ENCODE data around the gene CCDC174.

- TF ChIP-seq CTCF (IDR thresholded peaks at IDR 0.05), result no peak
- TF ChIP-seq POLR2A (IDR thresholded peaks at IDR 0.05), result no peak
Measured at GRCh38 chr3:14627815-14628214, 23.7 kb upstream of the CCDC174 start.

Measured in heart left ventricle (tissue), 13 donors.